GM19463 (cell line): ENCODE data around the gene ALG12.

Experiments used
- ATAC-seq: cut with Tn5 transposase; IDR thresholded peaks from one replicate; pipeline ENCODE4 v1.9.1; 2021; ENCODE audit warnings: mild to moderate bottlenecking, moderate library complexity; ENCODE audit not compliant: unreplicated experiment

The ALG12 gene

GRCh38 chr22:49894322-49895054, 23.8 kb downstream of the ALG12 start:
- ATAC-seq = no peak

GRCh38 chr22:49893025-49893424, 25.2 kb downstream of the ALG12 start:
- no peak for ATAC-seq

GRCh38 chr22:49892226-49892899, 25.9 kb downstream of the ALG12 start:
- no peak for ATAC-seq

- no peak for ATAC-seq
These were observed 29.2 kb downstream of the ALG12 start for GRCh38 chr22:49889071-49889470.

- no peak for ATAC-seq
These were observed 30.5 kb downstream of the ALG12 start for GRCh38 chr22:49887702-49888101.

GRCh38 chr22:49887064-49887451, 31.2 kb downstream of the ALG12 start:
- ATAC-seq = no peak

GRCh38 chr22:49886346-49887063, 31.7 kb downstream of the ALG12 start:
- no peak for ATAC-seq

GRCh38 chr22:49885881-49886280, 32.4 kb downstream of the ALG12 start:
- no peak for ATAC-seq

- ATAC-seq = no peak
These were observed 33.0 kb downstream of the ALG12 start for GRCh38 chr22:49885281-49885680.

- ATAC-seq = no peak
These were observed 33.6 kb downstream of the ALG12 start for GRCh38 chr22:49884503-49885260.

- ATAC-seq = no peak
These were observed 34.2 kb downstream of the ALG12 start for GRCh38 chr22:49884075-49884474.

- ATAC-seq = no peak
These were observed 35.0 kb downstream of the ALG12 start for GRCh38 chr22:49883294-49883640.

- ATAC-seq = no peak
These were observed 35.5 kb downstream of the ALG12 start for GRCh38 chr22:49882519-49883293.

- ATAC-seq = no peak
These were observed 36.4 kb downstream of the ALG12 start for GRCh38 chr22:49881856-49882255.

GRCh38 chr22:49880281-49880680, 38.0 kb downstream of the ALG12 start:
- no peak for ATAC-seq

- ATAC-seq = no peak
These were observed 38.4 kb downstream of the ALG12 start for GRCh38 chr22:49879871-49880270.

- ATAC-seq = no peak
These were observed 40.0 kb downstream of the ALG12 start for GRCh38 chr22:49878206-49878605.

GRCh38 chr22:49877642-49878041, 40.6 kb downstream of the ALG12 start:
- ATAC-seq = no peak

- no peak for ATAC-seq
These were observed 44.9 kb downstream of the ALG12 start for GRCh38 chr22:49873228-49873940.

- ATAC-seq = no peak
These were observed 45.9 kb downstream of the ALG12 start for GRCh38 chr22:49872347-49872746.
